ENCODE data around the gene CNTNAP2.

DNA sequence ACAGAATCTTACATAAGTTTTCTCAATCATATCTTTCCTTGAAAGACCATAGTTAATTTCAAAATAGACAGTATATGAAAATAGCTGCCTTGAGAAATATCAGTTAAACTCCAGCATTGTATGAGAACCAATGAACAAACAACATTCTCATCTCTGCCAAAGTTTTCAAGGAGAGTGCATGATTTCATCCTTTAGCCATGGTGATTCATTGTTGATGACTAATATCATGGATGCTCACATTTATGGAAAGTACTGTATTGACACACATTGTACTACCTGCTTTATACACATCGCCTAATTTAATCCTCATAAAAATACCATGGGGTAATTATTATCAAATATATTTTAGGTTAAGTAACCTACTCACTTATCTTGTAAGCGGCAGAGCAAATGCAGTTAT, 250.3 kb downstream of the CNTNAP2 start:
- TF ChIP-seq POLR2A (IDR thresholded peaks at IDR 0.05) (no peak), CTCF (IDR thresholded peaks at IDR 0.05) (no peak)

Data from testis (tissue), 2 donors.